ENCODE data around the gene TMEM91. TPM values are rescaled to one million over a fixed set of nuclear protein-coding genes. Genes with fewer than 3 reads are reported as not detected.

Gene TMEM91
- total and polyA plus RNA-seq, 7 donors = 0.88 to 3.1 (median 2.0) TPM

GRCh38 chr19:41422955-41423354 is 46.6 kb downstream of the TMEM91 start:
- H3K4me1 ChIP-seq = no peaks in the 10 kb centered on the region
- ATAC-seq (no peak), DNase-seq (no peak)
- peaks cover 10 to 81% of the 10 kb centered on the region in 2 donors for H3K36me3 ChIP-seq (ENCODE audit: insufficient read depth in 1 of 2, low read depth in 1 of 2)
- 92 to 97% (median 93%) methylated on average over 12 of the region's 12 CpGs for WGBS, 3 donors
- H3K27ac ChIP-seq = no peak overlapping the region
- H3K9me3 ChIP-seq = no peaks in the 10 kb centered on the region
- no peak for TF ChIP-seq CTCF (IDR thresholded peaks at IDR 0.05)
- H3K4me3 ChIP-seq = no peak overlapping the region
- intact Hi-C loops (cut with DNase I) = no loop called here
- H3K27me3 ChIP-seq (ENCODE audit: insufficient read depth in 3 of 3, low read length in 2 of 3) = no peaks in the 10 kb centered on the region

GRCh38 chr19:41424335-41425173 is 48.2 kb downstream of the TMEM91 start:
- ATAC-seq (no peak), DNase-seq (no peak)
- TF ChIP-seq CTCF (IDR thresholded peaks at IDR 0.05) = no peak
- intact Hi-C loops (cut with DNase I) = loop anchor here in 1 of 2 donors (5.0 kb wide), 2 partner anchors 42 to 102 kb away; no protein-coding TSS in a partner anchor
- no peaks in the 10 kb centered on the region for H3K27me3 ChIP-seq (ENCODE audit: insufficient read depth in 3 of 3, low read length in 2 of 3)
- H3K27ac ChIP-seq = no peak overlapping the region
- H3K4me3 ChIP-seq = no peak overlapping the region
- H3K4me1 ChIP-seq = no peaks in the 10 kb centered on the region
- peaks cover 9 to 76% of the 10 kb centered on the region in 2 donors for H3K36me3 ChIP-seq (ENCODE audit: insufficient read depth in 1 of 2, low read depth in 1 of 2)
- H3K9me3 ChIP-seq = no peaks in the 10 kb centered on the region
- WGBS, 3 donors = 84 to 86% (median 84%) methylated on average over 21 of the region's 21 CpGs

- no peak for ATAC-seq
- TF ChIP-seq CTCF (IDR thresholded peaks at IDR 0.05) = no peak
- intact Hi-C loops (cut with DNase I) = loop anchor here in 1 of 2 donors (5.0 kb wide), 2 partner anchors 43 to 103 kb away; no protein-coding TSS in a partner anchor
- H3K36me3 ChIP-seq (ENCODE audit: insufficient read depth in 1 of 2, low read depth in 1 of 2) = peaks cover 9 to 75% of the 10 kb centered on the region in 2 donors
- no peak for DNase-seq
- H3K4me3 ChIP-seq = no peak overlapping the region
- H3K27me3 ChIP-seq (ENCODE audit: insufficient read depth in 3 of 3, low read length in 2 of 3) = no peaks in the 10 kb centered on the region
- no peaks in the 10 kb centered on the region for H3K9me3 ChIP-seq
- H3K4me1 ChIP-seq = no peaks in the 10 kb centered on the region
- H3K27ac ChIP-seq = no peak overlapping the region
- 86 to 91% (median 90%) methylated on average over 21 to 28 of the region's 28 CpGs for WGBS, 3 donors
Observed at GRCh38 chr19:41425174-41426115, 49.1 kb downstream of the TMEM91 start.

GRCh38 chr19:41426116-41426841 is 49.9 kb downstream of the TMEM91 start:
- 74 to 80% (median 76%) methylated on average over 33 to 36 of the region's 36 CpGs for WGBS, 3 donors
- no peak for ATAC-seq
- Histone ChIP-seq H3K4me1 (peaks cover 7% of the 10 kb centered on the region), H3K27ac (peak overlapping the region; percentile 72), H3K36me3 (ENCODE audit: insufficient read depth in 1 of 2, low read depth in 1 of 2) (peaks cover 6 to 68% of the 10 kb centered on the region in 2 donors), H3K27me3 (ENCODE audit: insufficient read depth in 3 of 3, low read length in 2 of 3) (no peaks in the 10 kb centered on the region), H3K9me3 (no peaks in the 10 kb centered on the region), H3K4me3 (peak overlapping the region; percentile 64)
- DNase-seq = no peak
- intact Hi-C loops (cut with DNase I) = loop anchor here in 1 of 2 donors (5.0 kb wide), 2 partner anchors 44 to 104 kb away; no protein-coding TSS in a partner anchor
- TF ChIP-seq CTCF (IDR thresholded peaks at IDR 0.05) = no peak
